Gastrocnemius medialis (tissue), 4 donors: Measurements from ENCODE around the gene GBP2.

ENCODE experiments used
- CTCF ChIP-seq, 5 experiments: fragments of 450-650 bp in 3 of 5; fragments of 200-600 bp in 2 of 5; sonication (generic) in 2 of 5; IDR thresholded peaks in 4 of 5; conservative IDR thresholded peaks in 1 of 5; 1 replicate in 4 of 5; 2 replicates in 1 of 5; pipeline ENCODE4 v1.5.1; 2016 to 2019; ENCODE audit warnings: antibody characterized with exemption in 5 of 5, mild to moderate bottlenecking in 3 of 5, moderate library complexity in 3 of 5
- POLR2A ChIP-seq, 2 donors: fragments of 450-650 bp; IDR thresholded peaks; one replicate each; pipeline ENCODE4 v1.6.1; 2017; ENCODE audit warnings: antibody characterized with exemption in 2 of 2, mild to moderate bottlenecking in 2 of 2, moderate library complexity in 2 of 2

- TF ChIP-seq CTCF (IDR thresholded peaks at IDR 0.05 in 4 of 5, conservative IDR thresholded peaks at IDR 0.05 in 1 of 5) (no peak), POLR2A (IDR thresholded peaks at IDR 0.05) (no peak)
Measured at GRCh38 chr1:89129911-89130310, 4.0 kb upstream of the GBP2 start.
